ENCODE results near the gene PTPRG.
A peak's percentile ranks its signal among the peaks of the same experiment; 100 is the strongest.
"Not testable (repeated sequence)": the region's sequence is repeated elsewhere in the genome, so short reads cannot be mapped to it uniquely, and the experiment has no call there.

The PTPRG gene

DNA sequence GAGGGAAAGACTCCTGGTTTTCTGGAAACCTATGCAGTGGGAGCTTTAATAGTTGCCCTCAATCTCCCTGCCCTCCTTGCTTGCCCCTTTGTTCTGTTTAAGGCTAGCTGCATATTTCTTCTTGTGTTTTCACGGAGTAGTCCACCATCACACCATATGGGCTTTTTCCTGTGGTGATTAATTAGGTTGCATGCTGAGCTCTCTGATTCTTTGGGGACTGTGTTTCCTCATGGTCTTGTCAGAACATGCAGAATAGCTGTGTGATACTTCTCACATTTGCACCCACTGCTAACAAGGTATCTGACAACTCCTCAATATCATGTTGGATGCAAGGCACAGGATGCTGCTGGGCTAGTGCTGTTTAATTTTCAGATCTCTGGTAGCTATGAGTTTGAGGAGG, 139.6 kb downstream of the PTPRG start:
- no peak for TF ChIP-seq CTCF (IDR thresholded peaks at IDR 0.05; ENCODE audit: poor library complexity, severe bottlenecking)
- peaks cover 8% of the 10 kb centered on the region for H3K4me1 ChIP-seq (ENCODE audit: insufficient read depth, poor library complexity, severe bottlenecking)
- no peak for DNase-seq (ENCODE audit: low spot score)

GRCh38 chr3:61702453-61702852, 141.1 kb downstream of the PTPRG start:
- no peaks in the 10 kb centered on the region for H3K27me3 ChIP-seq (ENCODE audit: insufficient read depth, poor library complexity, severe bottlenecking)
- no peaks in the 10 kb centered on the region for H3K36me3 ChIP-seq (ENCODE audit: low read depth)
- no peak overlapping the region for H3K4me3 ChIP-seq (ENCODE audit: severe bottlenecking)
- H3K4me1 ChIP-seq (ENCODE audit: insufficient read depth, poor library complexity, severe bottlenecking), result peaks cover 8% of the 10 kb centered on the region
- no peaks in the 10 kb centered on the region for H3K9me3 ChIP-seq (ENCODE audit: severe bottlenecking)
- DNase-seq (ENCODE audit: low spot score) (no peak), ATAC-seq (ENCODE audit: low read depth) (peak; percentile 87)
- peak overlapping the region; percentile 8 for H3K27ac ChIP-seq (ENCODE audit: poor library complexity, severe bottlenecking)
- no peak for TF ChIP-seq CTCF (IDR thresholded peaks at IDR 0.05; ENCODE audit: poor library complexity, severe bottlenecking)

More for the DNA sequence above, 139.6 kb downstream of the PTPRG start:
- Histone ChIP-seq H3K27me3 (ENCODE audit: insufficient read depth, poor library complexity, severe bottlenecking) (no peaks in the 10 kb centered on the region), H3K4me3 (ENCODE audit: severe bottlenecking) (no peak overlapping the region), H3K9me3 (ENCODE audit: severe bottlenecking) (no peaks in the 10 kb centered on the region), H3K36me3 (ENCODE audit: low read depth) (no peaks in the 10 kb centered on the region), H3K27ac (ENCODE audit: poor library complexity, severe bottlenecking) (no peak overlapping the region)
- peak; percentile 63 for ATAC-seq (ENCODE audit: low read depth)

GRCh38 chr3:61704807-61705206, 143.4 kb downstream of the PTPRG start:
- H3K4me1 ChIP-seq (ENCODE audit: insufficient read depth, poor library complexity, severe bottlenecking), result peaks cover 8% of the 10 kb centered on the region
- no peak for ATAC-seq (ENCODE audit: low read depth)
- no peak for DNase-seq (ENCODE audit: low spot score)
- TF ChIP-seq CTCF (IDR thresholded peaks at IDR 0.05; ENCODE audit: poor library complexity, severe bottlenecking), result no peak
- H3K4me3 ChIP-seq (ENCODE audit: severe bottlenecking), result no peak overlapping the region
- H3K9me3 ChIP-seq (ENCODE audit: severe bottlenecking), result no peaks in the 10 kb centered on the region
- no peaks in the 10 kb centered on the region for H3K27me3 ChIP-seq (ENCODE audit: insufficient read depth, poor library complexity, severe bottlenecking)
- H3K36me3 ChIP-seq (ENCODE audit: low read depth), result no peaks in the 10 kb centered on the region
- no peak overlapping the region for H3K27ac ChIP-seq (ENCODE audit: poor library complexity, severe bottlenecking)

GRCh38 chr3:61707492-61707891, 146.1 kb downstream of the PTPRG start:
- Histone ChIP-seq H3K27ac (ENCODE audit: poor library complexity, severe bottlenecking) (no peak overlapping the region), H3K4me1 (ENCODE audit: insufficient read depth, poor library complexity, severe bottlenecking) (peaks cover 3% of the 10 kb centered on the region), H3K4me3 (ENCODE audit: severe bottlenecking) (no peak overlapping the region), H3K27me3 (ENCODE audit: insufficient read depth, poor library complexity, severe bottlenecking) (no peaks in the 10 kb centered on the region), H3K9me3 (ENCODE audit: severe bottlenecking) (no peaks in the 10 kb centered on the region), H3K36me3 (ENCODE audit: low read depth) (no peaks in the 10 kb centered on the region)
- DNase-seq (ENCODE audit: low spot score) (no peak), ATAC-seq (ENCODE audit: low read depth) (no peak)
- no peak for TF ChIP-seq CTCF (IDR thresholded peaks at IDR 0.05; ENCODE audit: poor library complexity, severe bottlenecking)

DNA sequence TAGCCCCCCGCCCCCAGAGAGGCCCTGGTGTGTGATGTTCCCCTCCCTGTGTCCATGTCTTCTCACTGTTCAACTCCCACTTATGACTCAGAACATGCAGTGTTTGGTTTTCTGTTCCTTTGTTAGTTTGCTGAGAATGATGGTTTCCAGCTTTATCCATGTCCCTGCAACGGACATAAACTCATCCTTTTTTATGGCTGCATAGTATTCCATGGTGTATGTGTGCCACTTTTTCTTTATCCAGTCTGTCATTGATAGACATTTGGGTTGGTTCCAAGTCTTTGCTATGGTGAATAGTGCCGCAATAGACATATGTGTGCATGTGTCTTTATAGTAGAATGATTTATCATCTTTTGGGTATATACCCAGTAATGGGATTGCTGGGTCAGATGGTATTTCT, 149.5 kb downstream of the PTPRG start:
- H3K36me3 ChIP-seq (ENCODE audit: low read depth); ATAC-seq (ENCODE audit: low read depth); H3K27ac ChIP-seq (ENCODE audit: poor library complexity, severe bottlenecking); H3K27me3 ChIP-seq (ENCODE audit: insufficient read depth, poor library complexity, severe bottlenecking); H3K4me1 ChIP-seq (ENCODE audit: insufficient read depth, poor library complexity, severe bottlenecking); DNase-seq (ENCODE audit: low spot score); H3K9me3 ChIP-seq (ENCODE audit: severe bottlenecking); H3K4me3 ChIP-seq (ENCODE audit: severe bottlenecking): not testable (repeated sequence)

Data from RWPE2 (cell line).